DOHH2 (cell line): Measurements from ENCODE around the gene TOB1.

Experiments used
- H3F3A ChIP-seq: fragments of 200-600 bp; sonication (generic), shearing (Covaris generic); 2 replicates; pipeline ENCODE4 v1.6.0; 2016; ENCODE audit warnings: antibody characterized with exemption, mild to moderate bottlenecking; ENCODE audit not compliant: control insufficient read depth, insufficient read depth
- H3K27ac ChIP-seq: fragments of 200-600 bp; sonication (generic); 2 replicates; pipeline ENCODE4 v1.5.1; 2014; ENCODE audit warnings: low read depth, mild to moderate bottlenecking, low read length, moderate library complexity
- H3K27me3 ChIP-seq: fragments of 200-600 bp; sonication (generic); 2 replicates; pipeline ENCODE4 v1.6.1; 2014; ENCODE audit warnings: mild to moderate bottlenecking, low read length, mixed read lengths; ENCODE audit not compliant: control insufficient read depth
- H3K36me3 ChIP-seq: fragments of 200-600 bp; sonication (generic); 2 replicates; pipeline ENCODE4 v1.6.1; 2014; ENCODE audit warnings: mild to moderate bottlenecking, low read length, moderate library complexity, mixed read lengths; ENCODE audit not compliant: control insufficient read depth
- H3K4me1 ChIP-seq: fragments of 200-600 bp; sonication (generic); 2 replicates; pipeline ENCODE4 v1.6.1; 2014; ENCODE audit warnings: mild to moderate bottlenecking, low read length, mixed read lengths; ENCODE audit not compliant: control insufficient read depth
- H3K4me2 ChIP-seq: fragments of 200-600 bp; sonication (generic); 2 replicates; pipeline ENCODE4 v1.6.0; 2014; ENCODE audit warnings: mild to moderate bottlenecking, low read length, moderate library complexity
- H3K4me3 ChIP-seq: fragments of 200-600 bp; sonication (generic); 2 replicates; pipeline ENCODE4 v1.5.1; 2014; ENCODE audit warnings: mild to moderate bottlenecking, low read length, mixed read lengths
- H3K79me2 ChIP-seq: fragments of 200-600 bp; sonication (generic); 2 replicates; pipeline ENCODE4 v1.6.1; 2014; ENCODE audit warnings: mild to moderate bottlenecking, low read length, mixed read lengths; ENCODE audit not compliant: control insufficient read depth
- H3K9me2 ChIP-seq: fragments of 200-600 bp; sonication (generic); replicated peaks from 2 replicates; pipeline ENCODE4 v1.6.1; 2014; ENCODE audit warnings: mild to moderate bottlenecking, low read length, mixed read lengths; ENCODE audit not compliant: control insufficient read depth
- H3K9me3 ChIP-seq: fragments of 200-600 bp; sonication (generic); 2 replicates; pipeline ENCODE4 v1.6.1; 2014; ENCODE audit warnings: antibody characterized with exemption, low read length, mixed read lengths; ENCODE audit not compliant: control insufficient read depth, insufficient read depth
- H4K20me1 ChIP-seq: fragments of 200-600 bp; sonication (generic); 2 replicates; pipeline ENCODE4 v1.6.0; 2014; ENCODE audit warnings: low read depth, mild to moderate bottlenecking, antibody characterized with exemption, low read length, moderate library complexity; ENCODE audit not compliant: control insufficient read depth, insufficient read depth
- EZH2phosphoT487 ChIP-seq: fragments of 200-600 bp; sonication (generic); IDR thresholded peaks from 2 replicates; pipeline ENCODE4 v1.6.1; 2017; ENCODE audit warnings: borderline replicate concordance, mild to moderate bottlenecking, antibody characterized with exemption, low read length, moderate library complexity, mixed read lengths
- TF ChIP-seq, protein P1 (sequence below): fragments of 200-600 bp; sonication (generic); IDR thresholded peaks from one replicate; pipeline ENCODE4 v1.5.1; 2014; ENCODE audit warnings: antibody characterized with exemption, mild to moderate bottlenecking, low read depth, low read length; ENCODE audit not compliant: poor library complexity, severe bottlenecking

Gene TOB1

DNA sequence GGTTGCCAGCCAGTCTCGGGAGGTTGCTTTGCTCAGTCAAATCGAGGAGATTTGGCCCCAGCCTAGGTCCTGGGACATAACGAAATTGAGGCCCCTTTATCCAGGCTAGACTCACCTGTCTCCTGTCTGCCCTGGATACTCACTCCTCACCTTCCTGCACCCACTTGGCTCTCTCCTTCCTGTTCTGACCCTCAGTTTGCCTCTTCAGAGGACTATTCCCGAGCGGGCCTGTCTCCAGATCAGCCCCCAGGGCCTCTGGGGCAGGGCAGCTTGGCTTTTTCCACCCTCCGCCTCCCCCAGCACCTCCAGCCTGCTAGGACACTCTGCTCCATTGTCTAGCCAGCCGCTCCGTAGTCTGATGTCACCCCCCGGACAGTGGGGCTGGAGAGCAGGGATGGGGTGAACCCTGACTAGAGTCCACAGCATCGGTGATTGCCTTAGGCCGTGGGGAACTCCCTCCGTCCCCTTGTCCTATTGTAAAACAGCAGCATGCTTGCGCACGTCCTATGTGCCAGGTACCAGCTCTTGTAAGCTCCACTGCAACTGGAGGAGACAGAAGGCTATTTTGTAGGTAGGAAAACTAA, 21.9 kb downstream of the TOB1 start:
- Histone ChIP-seq H3K27ac (no peak overlapping the region), H3K9me2 (no peaks in the 10 kb centered on the region), H4K20me1 (no peaks in the 10 kb centered on the region), H3K27me3 (no peaks in the 10 kb centered on the region), H3K4me1 (no peaks in the 10 kb centered on the region), H3K9me3 (peaks cover 6% of the 10 kb centered on the region; the same call in 1 of the 2 replicates), H3K4me2 (no peak overlapping the region), H3K36me3 (no peaks in the 10 kb centered on the region), H3K4me3 (no peak overlapping the region), H3K79me2 (no peaks in the 10 kb centered on the region), H3F3A (no peaks in the 10 kb centered on the region)
- no peak for TF ChIP-seq EZH2phosphoT487
- TF ChIP-seq, protein P1, sequence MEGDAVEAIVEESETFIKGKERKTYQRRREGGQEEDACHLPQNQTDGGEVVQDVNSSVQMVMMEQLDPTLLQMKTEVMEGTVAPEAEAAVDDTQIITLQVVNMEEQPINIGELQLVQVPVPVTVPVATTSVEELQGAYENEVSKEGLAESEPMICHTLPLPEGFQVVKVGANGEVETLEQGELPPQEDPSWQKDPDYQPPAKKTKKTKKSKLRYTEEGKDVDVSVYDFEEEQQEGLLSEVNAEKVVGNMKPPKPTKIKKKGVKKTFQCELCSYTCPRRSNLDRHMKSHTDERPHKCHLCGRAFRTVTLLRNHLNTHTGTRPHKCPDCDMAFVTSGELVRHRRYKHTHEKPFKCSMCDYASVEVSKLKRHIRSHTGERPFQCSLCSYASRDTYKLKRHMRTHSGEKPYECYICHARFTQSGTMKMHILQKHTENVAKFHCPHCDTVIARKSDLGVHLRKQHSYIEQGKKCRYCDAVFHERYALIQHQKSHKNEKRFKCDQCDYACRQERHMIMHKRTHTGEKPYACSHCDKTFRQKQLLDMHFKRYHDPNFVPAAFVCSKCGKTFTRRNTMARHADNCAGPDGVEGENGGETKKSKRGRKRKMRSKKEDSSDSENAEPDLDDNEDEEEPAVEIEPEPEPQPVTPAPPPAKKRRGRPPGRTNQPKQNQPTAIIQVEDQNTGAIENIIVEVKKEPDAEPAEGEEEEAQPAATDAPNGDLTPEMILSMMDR = no peak

DNA sequence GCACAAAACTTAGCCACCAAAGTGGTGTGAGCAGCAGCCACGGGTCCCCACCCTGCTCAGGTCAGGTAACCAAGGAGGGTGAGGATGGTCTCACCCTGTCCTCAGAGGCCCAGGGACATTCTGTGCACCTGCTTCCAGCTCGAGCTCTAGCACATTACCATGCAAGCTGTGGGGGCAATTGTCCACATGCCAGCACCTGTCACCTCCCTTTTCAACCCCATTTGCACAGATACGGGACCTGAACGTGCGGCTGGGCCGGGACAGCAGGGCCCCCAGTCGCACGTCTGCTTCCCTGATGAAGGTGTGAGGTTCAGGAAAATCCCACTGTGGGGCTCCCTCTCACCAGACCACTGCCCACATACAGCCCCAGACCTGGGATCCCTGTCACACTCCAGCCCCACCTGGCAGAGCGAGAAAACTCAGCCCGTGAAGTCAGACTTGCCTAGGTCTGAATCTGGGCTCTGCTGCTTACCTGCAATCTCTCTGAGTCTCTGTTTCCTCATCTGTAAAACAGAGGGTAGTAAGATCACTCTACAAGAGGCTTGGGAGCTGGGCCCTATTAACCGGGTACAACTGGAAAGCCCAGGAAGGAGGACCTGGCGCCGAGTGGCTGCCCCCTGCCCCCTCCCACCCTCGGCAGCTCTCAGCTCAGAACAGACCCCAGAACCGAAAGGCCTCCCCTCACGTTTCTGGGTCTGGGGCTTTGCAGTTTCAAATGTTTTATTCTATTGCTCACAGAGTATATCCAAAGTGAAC, 22.8 kb downstream of the TOB1 start:
- Histone ChIP-seq H4K20me1 (no peaks in the 10 kb centered on the region), H3K4me1 (no peaks in the 10 kb centered on the region), H3K27ac (no peak overlapping the region), H3K36me3 (no peaks in the 10 kb centered on the region), H3K27me3 (no peaks in the 10 kb centered on the region), H3K9me3 (no peaks in the 10 kb centered on the region), H3K79me2 (no peaks in the 10 kb centered on the region), H3F3A (no peaks in the 10 kb centered on the region), H3K9me2 (no peaks in the 10 kb centered on the region), H3K4me3 (no peak overlapping the region), H3K4me2 (no peak overlapping the region)
- TF ChIP-seq, protein P1 = no peak
- TF ChIP-seq EZH2phosphoT487 = no peak

DNA sequence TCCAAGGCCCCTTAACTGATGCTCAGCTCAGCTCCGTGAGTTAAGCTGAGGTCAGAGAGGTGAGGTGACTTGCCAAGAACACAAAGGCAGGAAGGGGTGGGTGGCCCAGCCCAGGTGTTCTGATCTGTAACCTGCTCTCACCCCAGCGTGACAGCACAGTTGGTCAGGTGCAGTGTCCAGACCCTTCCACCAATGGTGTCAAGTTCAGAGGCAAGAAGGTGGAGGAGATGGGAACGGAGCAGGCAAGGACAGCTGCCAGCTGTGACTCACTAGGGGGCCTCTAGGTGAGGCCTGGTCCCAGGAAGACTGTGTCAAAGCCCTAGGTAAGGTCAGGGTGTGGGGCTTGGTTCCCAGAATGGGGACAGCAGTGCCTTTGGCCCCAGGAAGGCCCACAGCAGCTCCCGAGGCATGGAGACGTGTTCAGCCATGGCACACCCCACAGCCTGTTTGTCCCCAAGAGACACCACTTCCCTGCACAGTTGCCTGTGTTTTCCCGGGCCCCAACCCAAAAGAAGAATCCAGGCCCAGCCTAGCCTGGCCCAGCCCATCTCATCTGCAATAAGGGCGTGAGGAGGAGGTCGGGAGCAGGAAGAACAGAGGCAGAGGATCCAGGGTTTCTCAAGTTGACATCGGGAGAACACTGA, 23.5 kb downstream of the TOB1 start:
- TF ChIP-seq, protein P1 = no peak
- TF ChIP-seq EZH2phosphoT487 = no peak
- H3K4me1 ChIP-seq = no peaks in the 10 kb centered on the region
- no peaks in the 10 kb centered on the region for H3K79me2 ChIP-seq
- H3K36me3 ChIP-seq = no peaks in the 10 kb centered on the region
- no peak overlapping the region for H3K4me2 ChIP-seq
- H3F3A ChIP-seq = no peaks in the 10 kb centered on the region
- no peaks in the 10 kb centered on the region for H3K27me3 ChIP-seq
- no peak overlapping the region for H3K27ac ChIP-seq
- no peaks in the 10 kb centered on the region for H3K9me2 ChIP-seq
- H3K9me3 ChIP-seq = no peaks in the 10 kb centered on the region
- no peaks in the 10 kb centered on the region for H4K20me1 ChIP-seq
- no peak overlapping the region for H3K4me3 ChIP-seq
